H1 (cell line): ENCODE data around the gene NECAP2. TPM values are rescaled to one million over a fixed set of nuclear protein-coding genes. Genes with fewer than 3 reads are reported as not detected.

Source experiments
- CTCF ChIA-PET: fragments of 300-600 bp; sonication (Branson Sonifier 250); formaldehyde crosslinking; loops from one replicate; lab custom pipeline; 2021; ENCODE audit not compliant: partially characterized antibody; lab: Charles Lee
- POLR2A ChIA-PET: fragments of 300-600 bp; sonication (Branson Sonifier 250); formaldehyde crosslinking; loops from one replicate; lab custom pipeline; 2021; ENCODE audit warnings: inconsistent platforms; ENCODE audit not compliant: partially characterized antibody; lab: Charles Lee
- DNase-seq, 2 experiments: peaks; one replicate each; pipeline versions ENCODE4 v3.0.0 to v3.0.0-alpha.2; 2010 to 2022; ENCODE audit warnings: low spot score in 2 of 2, low read depth in 1 of 2, mixed read lengths in 1 of 2
- FAIRE-seq: peaks from 2 replicates; lab custom pipeline; 2011; peaks lifted over from hg19 to GRCh38; lab: Jason Lieb, UNC
- H2AFZ ChIP-seq: 2 replicates; pipeline ENCODE4 v1.8.1; 2012; ENCODE audit warnings: low read length, inconsistent platforms
- H2AK5ac ChIP-seq: 2 replicates; pipeline ENCODE4 v1.6.1; 2013; ENCODE audit warnings: low read depth, low read length
- H2BK120ac ChIP-seq: replicated peaks from 2 replicates; pipeline ENCODE3; 2013; ENCODE audit warnings: low read depth, low read length, inconsistent platforms
- H2BK12ac ChIP-seq: 2 replicates; pipeline ENCODE4 v1.6.1; 2013; ENCODE audit warnings: low read depth, low read length
- H2BK15ac ChIP-seq: 2 replicates; pipeline ENCODE4 v1.6.1; 2013; ENCODE audit warnings: low read length
- H2BK20ac ChIP-seq: 2 replicates; pipeline ENCODE4 v1.6.1; 2013; ENCODE audit warnings: low read length
- H2BK5ac ChIP-seq: 2 replicates; pipeline ENCODE4 v1.6.1; 2013; ENCODE audit warnings: low read depth, low read length
- H3K14ac ChIP-seq: 2 replicates; pipeline ENCODE4 v1.6.1; 2013; ENCODE audit warnings: inconsistent platforms; ENCODE audit not compliant: insufficient read length
- H3K18ac ChIP-seq: 2 replicates; pipeline ENCODE4 v1.6.1; 2013; ENCODE audit warnings: low read length; ENCODE audit errors: extremely low read depth
- H3K23ac ChIP-seq: 2 replicates; pipeline ENCODE4 v1.6.1; 2013; ENCODE audit warnings: inconsistent platforms; ENCODE audit not compliant: insufficient read length
- H3K23me2 ChIP-seq: 2 replicates; pipeline ENCODE4 v1.6.1; 2013; ENCODE audit warnings: low read depth, low read length
- H3K27ac ChIP-seq: 2 replicates; pipeline ENCODE4 v1.6.1; 2011; ENCODE audit warnings: low read depth, low read length, inconsistent platforms
- H3K27me3 ChIP-seq, 4 experiments: replicated peaks in 1 of 4; 1 replicate in 1 of 4; 2 replicates in 3 of 4; pipeline versions ENCODE4 v1.6.1 to v1.8.1; 2011 to 2013; ENCODE audit warnings: low read length in 3 of 4, mild to moderate bottlenecking in 3 of 4, inconsistent platforms in 2 of 4, mixed read lengths in 2 of 4, moderate library complexity in 1 of 4; ENCODE audit not compliant: control insufficient read depth in 3 of 4, insufficient read depth in 3 of 4; ENCODE audit errors: extremely low read depth in 1 of 4
- H3K36me3 ChIP-seq, 4 experiments: 2 replicates each; pipeline versions ENCODE4 v1.6.1 to v1.8.1; 2011 to 2013; ENCODE audit warnings: mild to moderate bottlenecking in 4 of 4, low read length in 3 of 4, moderate library complexity in 2 of 4, control low read depth in 1 of 4, inconsistent platforms in 1 of 4; ENCODE audit not compliant: insufficient read depth in 4 of 4, control insufficient read depth in 2 of 4
- H3K4ac ChIP-seq: replicated peaks from 2 replicates; pipeline ENCODE3; 2013; ENCODE audit warnings: low read length, low read depth, mixed read lengths, inconsistent platforms; ENCODE audit not compliant: insufficient read length
- H3K4me1 ChIP-seq, 4 experiments: replicated peaks in 1 of 4; 1 replicate in 1 of 4; 2 replicates in 3 of 4; pipeline versions ENCODE4 v1.6.1 to v1.8.1; 2011 to 2013; ENCODE audit warnings: low read length in 3 of 4, inconsistent platforms in 2 of 4, mixed read lengths in 1 of 4; ENCODE audit not compliant: insufficient read depth in 4 of 4, control insufficient read depth in 3 of 4
- H3K4me2 ChIP-seq, 2 experiments: 2 replicates each; pipeline versions ENCODE4 v1.6.1 to v1.8.1; 2011 to 2013; ENCODE audit warnings: low read depth in 2 of 2, low read length in 2 of 2, control low read depth in 1 of 2, inconsistent platforms in 1 of 2, mild to moderate bottlenecking in 1 of 2; ENCODE audit not compliant: insufficient read depth in 1 of 2
- H3K4me3 ChIP-seq, 4 experiments: fragments of 200-600, 300-600 bp in 1 of 4; sonication (generic), shearing (Covaris generic), sonication (Bioruptor Twin) in 1 of 4; 2 replicates each; pipeline versions ENCODE4 v1.5.1 to v1.8.1; 2011 to 2016; ENCODE audit warnings: low read length in 4 of 4, low read depth in 3 of 4, control low read depth in 2 of 4, inconsistent platforms in 2 of 4, mild to moderate bottlenecking in 2 of 4, mixed read lengths in 1 of 4, moderate library complexity in 1 of 4; ENCODE audit not compliant: insufficient read depth in 2 of 4; ENCODE audit errors: extremely low read depth in 1 of 4
- H3K56ac ChIP-seq: replicated peaks from 2 replicates; pipeline ENCODE3; 2013; ENCODE audit warnings: low read depth, mild to moderate bottlenecking, mixed read lengths, low read length, inconsistent platforms; ENCODE audit not compliant: insufficient read length
- H3K79me1 ChIP-seq: 2 replicates; pipeline ENCODE4 v1.6.1; 2013; ENCODE audit warnings: low read depth, low read length, control low read depth
- H3K79me2 ChIP-seq, 2 experiments: 2 replicates each; pipeline versions ENCODE4 v1.6.1 to v1.8.1; 2012 to 2013; ENCODE audit warnings: low read length in 2 of 2, mild to moderate bottlenecking in 2 of 2, inconsistent platforms in 1 of 2; ENCODE audit not compliant: insufficient read depth in 2 of 2, control insufficient read depth in 1 of 2
- H3K9ac ChIP-seq, 4 experiments: replicated peaks in 1 of 4; 1 replicate in 1 of 4; 2 replicates in 3 of 4; pipeline versions ENCODE4 v1.6.1 to v1.8.1; 2011 to 2013; ENCODE audit warnings: low read depth in 3 of 4, low read length in 3 of 4, control low read depth in 2 of 4, mild to moderate bottlenecking in 2 of 4, moderate library complexity in 2 of 4, inconsistent platforms in 1 of 4; ENCODE audit errors: extremely low read depth in 1 of 4
- H3K9me3 ChIP-seq, 2 experiments: 2 replicates each; pipeline versions ENCODE4 v1.6.1 to v1.8.1; 2012 to 2013; ENCODE audit warnings: mild to moderate bottlenecking in 2 of 2, moderate library complexity in 2 of 2, control low read depth in 1 of 2, inconsistent platforms in 1 of 2, low read depth in 1 of 2, low read length in 1 of 2, mixed read lengths in 1 of 2; ENCODE audit not compliant: insufficient read depth in 2 of 2
- H4K20me1 ChIP-seq, 2 experiments: replicated peaks in 1 of 2; 2 replicates each; pipeline versions ENCODE3 to v1.8.1; 2011 to 2013; ENCODE audit warnings: inconsistent platforms in 2 of 2, low read length in 2 of 2, mild to moderate bottlenecking in 1 of 2; ENCODE audit not compliant: insufficient read depth in 2 of 2, control insufficient read depth in 1 of 2
- H4K5ac ChIP-seq: 2 replicates; pipeline ENCODE4 v1.6.1; 2013; ENCODE audit warnings: low read length, low read depth, mixed read lengths, inconsistent platforms; ENCODE audit not compliant: insufficient read length
- H4K8ac ChIP-seq: 2 replicates; pipeline ENCODE4 v1.8.0; 2013; ENCODE audit warnings: mild to moderate bottlenecking, moderate library complexity, low read length, inconsistent platforms; ENCODE audit not compliant: insufficient read depth; ENCODE audit errors: extremely low read depth
- H4K91ac ChIP-seq: replicated peaks from 2 replicates; pipeline ENCODE3; 2013; ENCODE audit warnings: low read length, mixed read lengths, inconsistent platforms; ENCODE audit not compliant: insufficient read length
- JUN ChIP-seq: IDR thresholded peaks from 2 replicates; pipeline ENCODE4 v1.6.1; 2011; ENCODE audit warnings: low read depth, mild to moderate bottlenecking, improper control_type of control experiment, low read length
- NRF1 ChIP-seq: IDR thresholded peaks from 2 replicates; pipeline ENCODE4 v1.6.1; 2011; ENCODE audit warnings: mild to moderate bottlenecking, low read depth, low read length, improper control_type of control experiment
- WGBS, 2 experiments: shearing (Covaris generic) in 1 of 2; methylation state at CpG; one replicate each; pipeline versions ENCODE4 v1.1.6 to v1.1.7; 2013 to 2015; ENCODE audit warnings: low lambda C conversion rate in 2 of 2, mixed read lengths in 2 of 2, inconsistent platforms in 1 of 2, low coverage in 1 of 2, missing lambda C conversion rate in 1 of 2; ENCODE audit not compliant: insufficient replicate concordance in 2 of 2, insufficient coverage in 1 of 2, insufficient read length in 1 of 2; ENCODE audit errors: extremely low coverage in 1 of 2, missing lambda C conversion rate in 1 of 2; 5-methylcytosine and 5-hydroxymethylcytosine counted together
- polyA plus RNA-seq, 7 experiments: library from polyadenylated mRNA; depleted of rRNA in 3 of 7; stranded (reverse) in 5 of 7; unstranded in 2 of 7; fragments of >200 nt in 5 of 7; fragments of 200-250 nt in 2 of 7; gene quantifications; 1 replicate in 5 of 7; 2 replicates in 1 of 7; 4 replicates in 1 of 7; pipeline versions ENCODE4 v1.2.1 to v1.2.3, GENCODE V29; 2011 to 2013; ENCODE audit warnings: missing spikeins in 2 of 7, mixed read lengths in 2 of 7
- total RNA-seq: library from RNA; stranded (reverse); fragmentation: NEBNext Ultra II Directional; extraction: Animal tissue kit (Norgen Biotek cat#: 25700); gene quantifications from 2 replicates; pipeline ENCODE4 v1.2.1, GENCODE V29; 2021
- TF ChIP-seq, protein P1 (sequence below): IDR thresholded peaks from 2 replicates; pipeline ENCODE4 v1.6.1; 2011; ENCODE audit warnings: low read depth, mild to moderate bottlenecking, low read length; ENCODE audit not compliant: insufficient read depth

Gene NECAP2
- total and polyA plus RNA-seq, 2 of the 8 experiments (the other 6 are each of a cell fraction or from before 2014, with no cell fraction given): 24.4 to 29.7 TPM

DNA sequence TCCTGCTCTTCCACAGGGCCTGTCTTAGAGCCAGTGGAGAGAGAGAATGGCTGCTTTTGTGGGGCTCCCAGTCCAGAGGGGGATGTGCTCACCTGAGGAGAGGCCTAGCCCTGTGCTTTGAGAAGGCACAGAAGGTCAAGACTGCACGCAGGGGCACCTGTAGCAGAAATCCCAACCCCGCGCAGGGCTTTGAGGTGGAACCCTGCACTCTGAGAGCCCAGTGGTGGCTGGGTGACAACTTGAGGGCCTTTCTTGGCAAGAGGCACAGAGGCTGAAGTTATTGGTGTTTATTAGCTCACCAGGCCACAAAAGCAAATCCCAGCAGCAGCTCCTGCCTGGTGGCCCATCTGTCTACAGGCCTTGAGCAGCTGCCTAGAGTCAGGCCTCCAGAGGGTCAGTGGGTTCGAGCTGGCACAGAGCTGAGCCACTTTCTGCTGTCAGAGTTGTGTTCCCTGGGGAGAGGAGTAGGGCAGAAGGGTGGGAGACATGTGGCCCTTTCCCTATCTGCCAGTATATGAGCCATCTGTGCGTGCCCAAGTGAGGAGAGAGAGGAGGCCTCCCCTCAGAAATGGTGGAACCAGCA is 42.1 kb upstream of the NECAP2 start:
- Histone ChIP-seq H3K23me2 (no peaks in the 10 kb centered on the region), H3K18ac (no peak overlapping the region), H3K4me1 (peaks cover 0 to 4% (median 0%) of the 10 kb centered on the region in 4 experiments; a peak in 1 of 7 replicates), H3K79me1 (peaks cover 7% of the 10 kb centered on the region; the same call in 1 of the 2 replicates), H3K9me3 (no peaks in the 10 kb centered on the region), H4K91ac (no peak overlapping the region), H3K27me3 (no peaks in the 10 kb centered on the region), H2BK120ac (no peak overlapping the region), H3K79me2 (peaks cover 0 to 10% of the 10 kb centered on the region in 2 experiments; a peak in 2 of 4 replicates), H2BK5ac (no peak overlapping the region)
- POLR2A ChIA-PET: interaction anchor here (3.1 kb wide), 1 partner anchor 12 kb away, joined by 13 read pairs; no protein-coding TSS in a partner anchor
- 92% methylated on average over 5 of the region's 5 CpGs; no CpG with 5 or more reads in 1 of the 2 experiments for WGBS, 2 experiments
- CTCF ChIA-PET: interaction anchor here (0.6 to 1.4 kb wide), 5 partner anchors 10 to 318 kb away, joined by 3 to 4 read pairs (median 4); partner anchors contain the start of gene SZRD1
- no peak for FAIRE-seq
- TF ChIP-seq, protein P1, sequence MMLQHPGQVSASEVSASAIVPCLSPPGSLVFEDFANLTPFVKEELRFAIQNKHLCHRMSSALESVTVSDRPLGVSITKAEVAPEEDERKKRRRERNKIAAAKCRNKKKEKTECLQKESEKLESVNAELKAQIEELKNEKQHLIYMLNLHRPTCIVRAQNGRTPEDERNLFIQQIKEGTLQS: no peak
- TF ChIP-seq NRF1 (no peak), JUN (no peak)
- TF ChIP-seq, all 59 proteins: peak for 0
- H2AK5ac ChIP-seq: no peak overlapping the region
- no peak overlapping the region for H2BK15ac ChIP-seq
- H4K5ac ChIP-seq: no peak overlapping the region
- H2BK12ac ChIP-seq: no peak overlapping the region
- no peak overlapping the region for H3K56ac ChIP-seq
- H3K23ac ChIP-seq: no peak overlapping the region
- no peak overlapping the region for H2BK20ac ChIP-seq
- H3K27ac ChIP-seq: no peak overlapping the region
- H4K8ac ChIP-seq: no peak overlapping the region
- peaks cover 6 to 9% of the 10 kb centered on the region in 2 experiments for H4K20me1 ChIP-seq
- no peak overlapping the region for H3K4me2 ChIP-seq
- peaks cover 3 to 19% (median 11%) of the 10 kb centered on the region in 4 experiments; a peak in 7 of 8 replicates for H3K36me3 ChIP-seq
- DNase-seq: no peak
- H3K9ac ChIP-seq: no peak overlapping the region
- H3K4me3 ChIP-seq: no peak overlapping the region
- no peak overlapping the region for H3K14ac ChIP-seq
- no peak overlapping the region for H2AFZ ChIP-seq
- H3K4ac ChIP-seq: no peak overlapping the region
